ENCODE data around the gene C11orf21. TPM values are rescaled to one million over a fixed set of nuclear protein-coding genes. Genes with fewer than 3 reads are reported as not detected.

The C11orf21 gene
- total RNA-seq, 2 donors from 2014 or later, result 4.8 to 19.1 TPM

DNA sequence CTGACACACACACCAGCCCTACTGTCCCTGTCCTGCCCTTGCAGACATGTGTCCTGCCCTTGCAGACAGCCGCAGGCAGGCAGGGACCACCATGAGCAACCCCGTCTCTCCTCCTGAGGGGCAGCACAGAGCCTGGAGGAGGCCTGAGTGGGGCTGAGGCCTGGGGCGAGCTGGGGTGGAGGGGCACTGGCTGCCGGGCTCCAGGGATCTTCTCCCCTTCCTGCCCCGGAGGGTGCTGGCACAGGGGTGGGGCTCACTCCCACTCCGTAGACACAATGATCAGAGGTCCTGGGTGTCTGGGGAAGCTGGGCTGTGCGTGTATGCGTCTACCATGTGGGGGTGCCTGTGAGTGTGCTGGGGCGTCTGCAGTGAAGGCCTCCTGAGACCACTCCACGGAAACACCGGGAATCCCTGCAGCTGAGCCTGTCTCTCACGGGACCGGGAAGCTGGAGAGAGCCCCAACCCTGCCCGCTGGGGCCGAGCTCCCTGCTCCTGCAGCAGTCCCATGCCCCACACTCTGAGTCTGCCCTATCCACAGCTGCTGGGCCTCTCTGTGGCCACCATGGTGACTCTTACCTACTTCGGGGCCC lies 683 bp upstream of the C11orf21 start:
- DNase-seq (no peak), ATAC-seq (peak in 1 of 2 donors; percentile 0)
- intact Hi-C loops (cut with DNase I), result loop anchor here (5.0 to 10.0 kb wide), 2 partner anchors 105 to 222 kb away; no protein-coding TSS in a partner anchor

DNA sequence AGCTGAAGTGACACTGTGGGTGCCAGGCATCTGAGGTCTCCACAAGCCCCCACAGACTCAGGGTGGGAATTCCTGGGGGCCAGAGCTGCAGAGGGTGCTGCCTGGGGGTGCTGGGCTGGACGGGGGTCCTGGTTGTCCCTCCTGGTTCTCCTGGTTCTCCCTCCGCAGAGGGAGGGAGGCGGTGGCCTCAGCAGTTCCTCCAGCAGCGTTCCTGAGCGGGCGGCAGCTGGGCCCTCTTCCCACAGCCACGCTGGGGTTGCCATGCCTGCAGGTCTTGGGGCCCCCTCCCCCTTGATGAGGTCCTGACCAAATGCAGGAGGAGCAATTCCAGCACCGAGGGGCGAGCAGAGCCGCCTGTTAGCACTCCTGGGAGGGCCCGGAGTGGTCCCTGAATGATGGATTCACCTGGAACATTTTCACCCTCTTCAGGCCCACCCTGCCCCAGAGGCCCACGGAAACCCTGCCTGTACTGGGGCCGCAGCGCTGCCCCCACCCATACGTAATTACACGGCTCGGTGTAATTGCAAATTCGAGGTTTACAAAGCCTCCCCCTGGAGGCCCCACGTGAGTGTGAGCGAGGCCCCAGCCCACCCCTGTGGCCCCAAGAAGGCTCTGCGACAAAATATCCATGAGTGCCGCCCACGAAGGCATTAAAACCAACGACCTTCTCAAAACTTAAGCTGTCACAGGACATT lies 635 bp downstream of the C11orf21 start:
- DNase-seq (peak; percentile 26), ATAC-seq (no peak)
- intact Hi-C loops (cut with DNase I), result loop anchor here (5.0 to 10.0 kb wide), 2 partner anchors 104 to 224 kb away; no protein-coding TSS in a partner anchor

DNA sequence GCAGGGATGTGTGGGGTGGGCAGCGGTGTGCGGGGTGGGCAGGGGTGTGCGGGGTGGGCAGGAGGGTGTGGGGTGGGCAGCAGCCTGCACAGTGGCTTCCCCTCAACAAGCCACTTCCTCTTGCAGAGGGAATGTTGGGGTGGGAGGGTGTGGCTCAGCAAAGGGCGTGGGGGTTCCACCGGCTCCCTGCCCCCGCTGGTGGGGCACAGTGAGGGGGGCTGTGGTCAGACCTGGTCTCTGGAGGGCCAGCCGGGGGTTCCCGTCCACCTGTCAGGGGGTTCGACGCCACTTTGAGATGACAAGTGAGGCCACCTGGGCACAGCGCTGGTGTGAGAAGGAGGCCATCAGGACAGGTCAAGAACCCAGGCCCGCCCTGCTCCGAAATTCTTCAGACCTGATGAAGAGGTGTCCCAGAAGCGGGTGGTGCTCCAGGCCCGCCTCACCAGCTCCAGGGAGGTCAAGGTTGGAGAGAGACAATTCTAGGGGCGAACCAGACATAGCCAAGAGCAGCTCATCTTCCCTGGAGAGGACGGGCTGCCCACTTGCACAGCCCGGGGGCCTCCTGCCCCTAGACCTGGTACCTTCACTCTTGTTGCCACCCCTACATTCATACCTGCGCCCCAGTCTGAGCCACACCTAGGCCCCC lies 1.3 kb downstream of the C11orf21 start:
- DNase-seq (peak; percentile 23), ATAC-seq (no peak)
- intact Hi-C loops (cut with DNase I), result loop anchor here (5.0 to 10.0 kb wide), 2 partner anchors 103 to 224 kb away; no protein-coding TSS in a partner anchor

DNA sequence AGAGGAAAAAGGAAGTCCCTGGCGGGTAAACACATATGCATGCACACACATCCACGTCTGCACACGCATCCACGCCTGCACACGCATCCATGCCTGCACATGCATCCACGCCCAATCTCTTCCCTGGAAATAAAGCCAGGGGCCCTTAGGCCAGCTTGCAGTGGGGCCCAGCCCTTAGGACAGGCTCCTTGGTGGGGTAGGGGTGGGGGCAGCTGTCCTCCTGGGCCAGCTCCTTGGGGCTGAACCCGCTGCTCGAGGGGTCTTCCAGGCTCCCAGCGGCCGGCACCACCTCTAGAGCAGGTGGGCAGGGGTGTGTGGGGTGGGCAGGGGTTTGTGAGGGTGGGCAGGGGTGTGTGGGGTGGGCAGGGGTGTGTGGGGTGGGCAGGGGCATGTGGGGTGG lies 1.9 kb downstream of the C11orf21 start:
- ATAC-seq (no peak), DNase-seq (no peak)
- intact Hi-C loops (cut with DNase I), result loop anchor here (5.0 to 10.0 kb wide), 3 partner anchors 97 to 225 kb away; no protein-coding TSS in a partner anchor

DNA sequence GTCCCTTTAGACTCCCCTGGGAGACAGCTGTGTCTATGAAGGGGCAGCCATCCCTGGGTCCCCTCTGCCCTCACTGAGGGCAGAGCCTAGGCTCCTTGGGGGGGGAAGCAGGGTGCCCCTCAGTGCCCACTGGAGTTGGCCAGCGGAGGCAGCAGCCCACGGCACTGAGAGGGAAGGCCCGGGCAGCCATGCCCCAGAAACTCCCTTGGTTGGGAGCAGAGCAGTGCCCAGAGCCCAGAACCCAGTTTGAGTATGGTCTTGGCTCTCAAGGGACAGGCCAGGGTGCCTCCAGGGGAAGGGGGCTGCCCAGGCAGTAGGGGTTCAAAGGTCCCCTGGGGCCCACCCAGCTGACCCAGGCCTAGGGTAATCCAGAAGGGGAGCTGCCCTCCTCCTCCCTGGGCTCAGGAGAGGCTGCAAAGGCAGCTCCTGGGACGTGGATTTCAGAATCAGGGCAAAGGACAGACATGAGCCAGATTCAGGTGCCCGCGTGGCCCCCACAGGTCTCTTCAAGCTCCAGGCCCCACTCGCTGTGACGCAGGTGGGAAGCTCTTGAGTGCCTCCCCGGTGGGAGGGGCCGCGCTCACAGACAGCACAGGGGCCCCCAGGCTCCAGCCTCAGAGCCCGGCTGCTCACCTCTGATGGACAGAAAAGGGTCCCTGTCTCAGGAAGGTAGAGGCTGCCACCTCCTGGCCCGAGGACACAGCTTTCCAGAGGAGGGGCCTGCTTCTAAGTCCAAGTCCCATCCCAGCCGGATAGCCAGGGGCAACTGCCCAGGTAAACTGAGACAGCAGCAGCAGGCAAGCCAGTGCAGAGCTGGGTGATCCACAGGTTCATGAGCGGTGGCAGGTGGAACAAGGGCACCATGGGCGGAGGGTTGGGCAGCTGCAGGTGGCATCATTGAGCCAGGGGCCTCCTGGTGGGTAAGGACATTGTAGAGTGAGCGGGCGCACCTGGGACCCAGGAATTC lies 2.6 kb downstream of the C11orf21 start:
- ATAC-seq (no peak), DNase-seq (peak; percentile 29)
- intact Hi-C loops (cut with DNase I), result loop anchor here in 1 of 2 donors (5.0 kb wide), 1 partner anchor 97 kb away; no protein-coding TSS in a partner anchor

DNA sequence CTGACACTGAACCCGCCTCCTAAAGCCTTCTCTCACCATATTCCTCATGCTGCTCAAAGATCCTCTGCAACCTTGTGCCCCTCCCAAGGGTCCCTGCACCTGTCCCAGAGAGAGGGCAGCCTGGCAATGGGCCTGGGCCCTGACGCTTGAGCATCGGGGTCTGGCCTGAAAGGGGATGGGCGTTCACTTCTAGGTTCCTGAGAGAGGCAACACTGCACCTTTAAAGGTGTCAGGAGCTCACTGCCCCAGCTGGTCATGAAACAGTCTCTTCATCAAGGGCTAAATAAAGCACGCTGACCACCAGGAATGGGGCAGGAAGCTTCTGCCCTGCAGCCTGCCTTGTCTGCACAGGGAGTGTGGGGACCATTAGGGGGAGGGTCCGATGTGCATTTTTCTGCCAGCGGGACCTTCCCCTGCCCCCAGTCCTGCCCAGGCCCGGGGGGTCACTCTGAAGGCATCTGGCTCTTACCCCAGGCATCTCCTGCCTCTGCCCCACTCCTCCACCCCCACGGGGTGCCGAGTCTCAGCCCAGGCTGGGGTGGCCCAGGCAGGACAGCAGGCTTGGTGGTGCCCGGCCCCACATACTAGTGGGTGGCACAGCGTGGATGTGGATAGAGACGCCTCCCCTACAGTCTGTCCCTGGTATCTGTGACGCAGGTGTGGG lies 3.5 kb downstream of the C11orf21 start:
- DNase-seq (no peak), ATAC-seq (no peak)
- intact Hi-C loops (cut with DNase I), result loop anchor here in 1 of 2 donors (5.0 kb wide), 1 partner anchor 96 kb away; no protein-coding TSS in a partner anchor

DNA sequence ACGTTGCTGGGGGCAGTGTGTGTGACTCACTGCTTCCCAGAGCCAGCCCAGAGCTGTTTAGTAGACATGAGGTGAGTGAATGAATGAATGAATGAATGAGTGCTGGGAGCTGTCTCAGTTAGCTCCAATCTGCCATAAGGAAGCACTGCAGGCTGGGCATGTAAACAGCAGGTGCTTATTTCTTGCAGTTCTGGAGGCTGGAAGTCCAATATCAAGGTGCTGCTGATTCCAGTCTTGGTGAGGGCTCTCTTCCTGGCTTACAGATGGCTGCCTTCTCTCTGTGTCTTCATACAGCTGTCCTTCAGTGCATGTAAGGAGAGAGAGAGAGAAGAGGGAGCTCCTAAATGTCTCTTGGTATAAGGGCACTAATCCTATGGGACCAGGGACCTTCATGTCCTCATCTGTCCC lies 4.1 kb downstream of the C11orf21 start:
- ATAC-seq (no peak), DNase-seq (no peak)
- intact Hi-C loops (cut with DNase I), result loop anchor here in 1 of 2 donors (5.0 kb wide), 1 partner anchor 95 kb away; no protein-coding TSS in a partner anchor

DNA sequence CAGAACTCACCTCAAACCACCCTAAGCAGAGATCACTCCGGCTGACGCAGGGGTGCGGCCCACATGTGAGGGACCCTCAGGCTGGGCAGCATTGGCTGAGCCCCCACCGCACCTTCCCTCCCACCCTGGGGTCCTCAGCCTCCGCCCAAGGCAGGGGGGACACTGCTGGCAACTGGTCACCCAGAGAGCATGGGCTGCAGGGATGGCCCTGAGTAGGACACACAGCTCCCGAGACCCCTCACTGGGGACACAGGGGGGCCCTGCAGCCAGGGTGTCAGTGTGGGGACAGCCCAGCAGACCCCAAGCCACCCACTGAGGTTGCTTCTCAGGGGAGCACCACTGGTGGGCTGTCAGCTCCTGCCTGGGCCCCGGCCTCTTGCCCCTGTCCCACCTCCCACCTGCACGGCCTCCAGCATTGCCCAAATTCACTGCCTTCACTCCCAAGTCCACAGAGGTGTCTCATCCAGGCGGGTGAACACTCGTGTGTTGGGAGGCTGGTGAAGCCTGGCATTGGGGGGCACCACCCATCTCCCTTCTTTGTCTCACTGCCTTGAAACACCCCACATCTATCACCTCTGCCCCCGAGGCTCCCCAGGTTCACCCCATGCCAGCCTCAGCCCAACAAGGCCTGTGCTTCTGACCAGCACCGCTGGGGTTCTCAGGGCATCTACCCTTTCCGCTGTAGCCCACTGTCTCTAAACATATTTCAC lies 4.7 kb downstream of the C11orf21 start:
- intact Hi-C loops (cut with DNase I), result loop anchor here in 1 of 2 donors (5.0 kb wide), 1 partner anchor 95 kb away; no protein-coding TSS in a partner anchor
- no peak for DNase-seq
- no peak for ATAC-seq

DNA sequence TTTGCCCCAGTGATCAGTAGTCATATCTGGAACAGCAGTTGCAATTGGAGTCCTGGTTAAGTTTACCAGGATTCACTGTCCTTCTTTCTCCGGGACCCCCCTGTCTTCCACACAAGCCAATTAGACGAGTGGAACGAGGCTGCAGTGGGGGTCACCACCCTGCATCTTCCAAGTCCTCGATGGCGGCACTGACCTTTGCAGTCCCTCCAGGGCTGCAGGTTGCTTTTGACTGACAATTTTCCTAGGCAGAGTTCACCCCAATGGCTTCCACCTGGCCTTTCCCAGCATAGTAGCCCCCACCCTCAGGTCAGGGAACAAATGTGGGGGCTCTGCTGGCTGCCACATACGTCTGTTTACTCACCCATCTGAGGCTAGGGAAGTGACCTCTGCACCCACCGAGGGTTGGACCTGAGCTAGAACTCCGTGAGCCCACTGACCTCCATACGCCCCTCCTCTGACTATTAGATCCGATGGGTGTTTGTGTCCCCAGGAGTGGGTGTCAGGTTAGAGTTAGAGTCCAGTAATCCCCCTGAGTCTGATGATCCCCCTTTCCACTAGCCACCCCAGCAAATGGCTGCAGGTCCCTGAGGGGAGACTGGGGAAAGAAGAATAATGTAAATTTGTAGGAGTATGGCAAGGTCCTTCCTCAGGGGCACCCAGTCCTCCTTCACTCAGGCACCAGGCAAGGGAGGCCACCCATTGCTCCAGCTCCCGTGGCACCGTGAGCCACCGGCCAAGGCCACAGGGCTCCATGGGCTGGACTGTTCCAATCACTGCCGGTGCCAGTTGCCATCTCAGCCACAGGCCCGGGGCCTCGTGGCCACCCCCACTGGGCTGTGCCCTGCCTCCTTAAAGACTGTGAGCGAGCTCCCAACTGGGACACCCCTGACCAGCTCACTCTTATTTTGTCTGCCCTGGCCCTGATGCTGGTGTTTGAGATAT lies 5.5 kb downstream of the C11orf21 start:
- DNase-seq (no peak), ATAC-seq (no peak)
- intact Hi-C loops (cut with DNase I), result loop anchor here in 1 of 2 donors (5.0 kb wide), 1 partner anchor 94 kb away; no protein-coding TSS in a partner anchor

DNA sequence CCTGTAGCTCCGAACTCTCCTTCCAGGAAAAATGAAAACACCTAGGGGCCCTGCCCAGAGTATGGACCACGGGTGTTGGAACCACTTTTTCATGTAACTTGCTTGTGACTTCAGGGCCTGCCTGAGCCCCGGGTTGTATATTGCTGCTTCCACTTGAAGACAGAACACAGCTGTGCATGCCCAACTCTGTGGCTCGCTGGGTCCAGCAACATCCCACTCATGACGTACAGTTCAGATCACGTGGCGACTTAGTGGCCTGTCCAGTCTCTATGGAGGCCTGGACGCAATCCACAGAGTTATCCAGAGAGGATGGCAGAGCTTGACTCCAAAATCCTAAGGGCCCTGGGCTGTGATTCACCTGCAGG lies 6.8 kb downstream of the C11orf21 start:
- ATAC-seq (no peak), DNase-seq (no peak)
- intact Hi-C loops (cut with DNase I), result loop anchor here in 1 of 2 donors (5.0 kb wide), 1 partner anchor 93 kb away; no protein-coding TSS in a partner anchor

DNA sequence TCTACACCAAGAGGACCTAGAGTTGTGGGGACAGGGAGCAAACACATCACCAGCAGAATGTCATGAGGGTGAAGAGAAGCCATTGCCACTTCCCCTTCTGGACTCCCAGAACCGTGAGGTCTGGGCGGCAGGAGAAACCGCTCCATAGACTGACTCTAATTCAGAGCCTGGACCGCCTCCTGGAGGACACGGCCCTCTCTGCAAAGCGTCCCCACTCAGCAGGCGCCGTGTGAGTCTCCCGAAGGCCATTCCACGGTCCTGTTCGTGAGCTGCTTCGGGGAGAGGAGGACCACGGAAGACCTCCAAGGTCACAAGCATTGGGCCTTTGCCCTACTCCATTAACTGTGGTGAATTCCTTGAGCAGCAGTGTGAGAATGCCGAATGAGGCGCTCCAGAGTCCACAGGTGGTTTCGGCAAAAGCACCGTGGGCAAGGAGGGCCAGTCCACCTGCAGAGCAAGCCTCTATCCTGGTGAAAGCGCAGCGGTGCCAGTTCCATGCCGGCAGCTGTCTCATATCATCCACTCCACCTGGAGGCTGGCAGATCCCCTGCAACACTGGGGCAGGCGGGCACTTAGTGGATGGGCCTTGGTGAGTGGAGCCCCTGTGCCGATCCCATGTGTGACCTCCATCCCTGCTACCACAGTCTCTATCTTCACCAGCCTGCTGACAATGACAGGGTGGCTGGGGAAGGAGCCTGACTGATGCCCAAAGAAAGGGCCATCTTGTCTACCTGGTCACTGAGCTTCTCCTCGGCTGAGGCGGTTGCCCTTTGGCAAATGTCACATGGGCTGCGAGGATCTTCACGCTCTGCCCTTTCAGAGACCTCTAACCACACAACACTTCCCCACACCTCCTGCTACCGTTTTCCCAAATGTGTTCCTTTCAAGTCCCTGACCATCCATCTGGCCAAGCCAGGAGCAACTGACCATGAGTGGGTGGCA lies 7.5 kb downstream of the C11orf21 start:
- no peak for DNase-seq
- no peak for ATAC-seq
- intact Hi-C loops (cut with DNase I), result no loop called here

DNA sequence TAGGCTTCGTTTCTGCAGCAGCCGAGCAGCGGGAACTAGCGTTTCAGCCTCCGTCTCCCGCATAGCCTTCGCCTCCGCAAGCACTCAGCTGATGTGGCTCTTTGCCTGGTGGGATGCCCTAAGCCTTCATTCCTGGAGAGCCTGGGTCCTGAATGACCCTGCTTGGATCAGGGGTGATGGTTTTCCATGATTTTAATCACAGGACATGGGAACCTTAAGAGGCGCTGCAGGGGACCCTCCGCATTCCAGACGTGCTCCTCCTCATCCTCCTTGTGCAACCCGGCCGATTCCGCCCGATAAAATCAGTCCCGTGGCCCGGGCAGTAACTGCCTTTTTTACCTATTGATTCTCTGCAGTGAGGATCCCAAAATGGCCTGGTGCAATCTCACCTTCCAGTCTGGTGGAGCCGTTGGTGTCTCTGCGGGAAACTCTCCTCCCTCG lies 8.2 kb downstream of the C11orf21 start:
- DNase-seq (no peak), ATAC-seq (no peak)
- intact Hi-C loops (cut with DNase I), result no loop called here

DNA sequence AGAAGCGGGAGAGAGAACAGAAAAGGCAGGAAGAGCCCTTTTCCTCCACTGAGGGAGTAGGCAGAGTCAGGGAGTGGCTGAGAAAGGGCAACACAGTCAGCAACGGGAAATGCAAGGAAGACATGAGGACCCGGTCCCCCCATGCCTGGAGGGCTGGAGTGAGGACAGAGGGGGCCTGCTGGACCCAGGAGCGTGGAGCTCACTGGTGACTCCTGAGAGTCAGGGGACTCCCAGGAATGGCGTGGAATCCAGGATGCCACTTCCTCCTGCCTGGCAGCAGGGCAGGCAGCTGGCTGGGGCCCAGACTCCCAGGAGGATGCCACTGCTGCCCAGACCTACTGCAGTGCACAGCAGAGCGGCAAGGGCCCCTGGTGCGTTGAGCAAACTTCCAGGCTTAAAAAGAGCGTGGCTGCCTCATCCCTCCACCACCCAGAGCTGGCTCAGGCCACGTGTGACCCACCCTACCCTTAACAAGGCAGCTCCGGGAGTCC lies 11.3 kb downstream of the C11orf21 start:
- ATAC-seq (peak in 1 of 2 donors; percentile 36), DNase-seq (no peak)

DNA sequence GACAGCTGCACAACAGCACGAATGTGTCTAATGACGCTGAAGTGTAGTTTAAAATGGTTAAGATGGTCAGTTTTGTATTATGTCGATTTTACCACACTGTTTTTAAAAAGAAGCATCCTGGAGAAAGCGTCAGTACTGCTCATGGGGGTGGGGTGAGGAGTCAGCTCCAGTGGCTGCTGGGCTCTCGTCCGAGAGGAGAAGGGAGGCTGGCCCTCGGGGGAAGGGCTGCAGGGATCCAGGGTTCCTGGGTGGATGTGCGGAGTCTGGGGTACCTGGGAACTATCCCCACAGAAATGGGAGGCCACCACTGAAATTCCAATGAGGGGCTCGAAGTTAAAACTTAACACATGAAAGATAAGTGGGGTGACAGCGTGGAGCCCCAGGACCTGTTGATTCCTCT lies 11.9 kb downstream of the C11orf21 start:
- intact Hi-C loops (cut with DNase I), result no loop called here
- peak in 1 of 2 donors; percentile 40 for ATAC-seq
- DNase-seq, result no peak

More for the DNA sequence above, 11.3 kb downstream of the C11orf21 start:
- intact Hi-C loops (cut with DNase I), result no loop called here

DNA sequence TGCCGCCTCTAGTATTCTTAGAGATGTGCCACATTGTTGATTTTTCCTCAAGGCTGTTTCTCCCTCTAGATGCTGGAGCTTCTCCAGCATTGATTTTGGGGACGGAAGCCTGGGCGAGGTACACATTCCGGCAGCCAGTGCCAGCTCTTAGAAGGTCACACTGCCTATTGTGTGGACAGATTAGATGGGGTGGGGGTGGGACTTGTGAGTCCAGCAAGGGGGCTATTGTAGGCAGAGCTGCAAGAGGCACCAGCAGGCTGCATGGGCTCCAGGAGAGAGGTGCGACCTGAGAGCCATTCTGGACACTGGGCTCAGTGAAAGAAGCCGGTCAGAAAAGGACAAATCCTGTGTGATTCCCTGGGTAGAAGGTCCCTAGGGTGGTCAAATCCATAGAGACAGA lies 12.4 kb downstream of the C11orf21 start:
- DNase-seq, result no peak
- peak in 1 of 2 donors; percentile 79 for ATAC-seq
- intact Hi-C loops (cut with DNase I), result no loop called here

Data from left cardiac atrium (tissue), 4 donors.